ENCODE results near the gene COBLL1. TPM values are rescaled to one million over a fixed set of nuclear protein-coding genes. Genes with fewer than 3 reads are reported as not detected.

COBLL1 gene
- total RNA-seq, 1 experiment from 2014 or later: 5.9 TPM

- Histone ChIP-seq H2BK120ac (ENCODE audit: low read depth, low read length, poor library complexity, severe bottlenecking) (no peak overlapping the region), H4K5ac (ENCODE audit: insufficient read length, low read depth, low read length) (no peak overlapping the region), H3K27me3 (ENCODE audit: insufficient read depth, low read length) (no peaks in the 10 kb centered on the region), H3K14ac (ENCODE audit: insufficient read depth, low read length) (no peak overlapping the region), H3T11ph (ENCODE audit: low read length) (no peak overlapping the region), H4K91ac (ENCODE audit: insufficient read length, low read depth, low read length) (no peak overlapping the region), H4K20me1 (ENCODE audit: control insufficient read depth, insufficient read depth, insufficient read length) (no peaks in the 10 kb centered on the region), H3K18ac (ENCODE audit: insufficient read length, low read depth, low read length) (no peak overlapping the region), H3K23me2 (ENCODE audit: insufficient read length, low read depth, low read length, poor library complexity, severe bottlenecking) (no peaks in the 10 kb centered on the region), H3K23ac (ENCODE audit: insufficient read length, low read depth, low read length) (no peak overlapping the region), H2BK12ac (ENCODE audit: insufficient read length, low read depth, low read length) (no peak overlapping the region), H3K4ac (ENCODE audit: low read depth, low read length) (no peak overlapping the region), H2AFZ (ENCODE audit: low read length) (no peak overlapping the region), H2AK5ac (ENCODE audit: insufficient read length, low read length) (no peak overlapping the region), H3K4me1 (ENCODE audit: insufficient read depth, low read length) (no peaks in the 10 kb centered on the region), H3K9ac (ENCODE audit: extremely low read depth, insufficient read length, low read length) (no peak overlapping the region), H3K79me2 (ENCODE audit: insufficient read depth, low read length) (no peaks in the 10 kb centered on the region), H2BK20ac (ENCODE audit: low read depth, low read length, poor library complexity, severe bottlenecking) (no peak overlapping the region), H3K56ac (ENCODE audit: insufficient read length, low read depth, low read length) (no peak overlapping the region), H2BK5ac (ENCODE audit: insufficient read length, low read length) (no peak overlapping the region), H3K9me3 (ENCODE audit: control insufficient read depth, low read depth, low read length) (no peaks in the 10 kb centered on the region), H4K8ac (replicated peaks; ENCODE audit: insufficient read length, low read depth, low read length) (no peak overlapping the region), H2BK15ac (ENCODE audit: low read depth, low read length) (no peak overlapping the region), H3K4me2 (ENCODE audit: insufficient read depth, insufficient read length, low read length) (no peak overlapping the region), H3K79me1 (ENCODE audit: insufficient read depth, low read depth, low read length, poor library complexity, severe bottlenecking) (no peaks in the 10 kb centered on the region), H3K27ac (ENCODE audit: insufficient read length, low read depth, low read length) (no peak overlapping the region)
- Mint-ChIP-seq H3K9me3 (no peaks in the 10 kb centered on the region), H3K4me1 (0 out of 4 replicates have a peak, but pooled peaks cover 0 to 3% of the 10 kb centered on the region in 2 experiments), H3K27ac (no peak overlapping the region), H3K27me3 (ENCODE audit: low read depth) (no peaks in the 10 kb centered on the region), H3K4me3 (no peak overlapping the region), H3K36me3 (ENCODE audit: insufficient read depth in 1 of 3, low read depth in 3 of 3) (no peaks in the 10 kb centered on the region)
- no peak for TF ChIP-seq CTCF (conservative IDR thresholded peaks at IDR 0.05)
- no peak for DNase-seq
Measured at GRCh38 chr2:164813535-164813934, 28.1 kb downstream of the COBLL1 start.
